PC-3 (cell line): ENCODE results near the gene GZMA. TPM values are rescaled to one million over a fixed set of nuclear protein-coding genes. Genes with fewer than 3 reads are reported as not detected.

ENCODE experiments used
- ATAC-seq: fragments of 200-7000 bp; cut with Tn5 transposase; 2 replicates; pipeline ENCODE4 v1.9.1; 2020; ENCODE audit warnings: mild to moderate bottlenecking, moderate library complexity
- BruUV-seq: library from RNA; stranded (reverse); fragments of 400-500 nt; replicated peaks from 2 replicates; lab custom pipeline; 2021; lab: Mats Ljungman, UMichigan
- CTCF ChIA-PET: fragments of 300-600 bp; sonication (Branson Sonifier 250); formaldehyde crosslinking; loops from one replicate; lab custom pipeline; 2022; ENCODE audit warnings: antibody characterized with exemption; lab: Charles Lee
- POLR2A ChIA-PET: fragments of 300-600 bp; sonication (Branson Sonifier 250); formaldehyde crosslinking; loops from one replicate; lab custom pipeline; 2022; ENCODE audit warnings: antibody characterized with exemption; ENCODE audit not compliant: unreplicated experiment; lab: Charles Lee
- DNase-seq: peaks from one replicate; pipeline ENCODE4 v3.0.0-alpha.2; 2015
- H2AFZ ChIP-seq: fragments of 300-600 bp; sonication (generic); 2 replicates; pipeline ENCODE4 v1.6.0; 2016; ENCODE audit warnings: antibody characterized with exemption, low read length
- H3F3A ChIP-seq: fragments of 300-600 bp; sonication (generic); one replicate; pipeline ENCODE4 v1.6.0; 2017; ENCODE audit warnings: antibody characterized with exemption, low read length, control low read depth, mild to moderate bottlenecking; ENCODE audit not compliant: unreplicated experiment
- H3K27ac ChIP-seq: fragments of 300-600 bp; sonication (generic); 2 replicates; pipeline ENCODE4 v1.5.1; 2016; ENCODE audit warnings: mild to moderate bottlenecking, low read length
- H3K27me3 ChIP-seq: fragments of 300-600 bp; sonication (generic); 2 replicates; pipeline ENCODE4 v1.6.1; 2016; ENCODE audit warnings: low read length, mixed read lengths
- H3K36me3 ChIP-seq: fragments of 300-600 bp; sonication (generic); 2 replicates; pipeline ENCODE4 v1.6.1; 2016; ENCODE audit warnings: low read depth, mixed run types, low read length, mixed read lengths
- H3K4me1 ChIP-seq: fragments of 300-600 bp; sonication (generic); 2 replicates; pipeline ENCODE4 v1.5.1; 2016; ENCODE audit warnings: low read length; ENCODE audit not compliant: insufficient read depth
- H3K4me2 ChIP-seq: fragments of 300-600 bp; sonication (generic); 2 replicates; pipeline ENCODE4 v1.6.0; 2016; ENCODE audit warnings: low read length
- H3K4me3 ChIP-seq: fragments of 300-600 bp; sonication (generic); 2 replicates; pipeline ENCODE4 v1.5.1; 2016; ENCODE audit warnings: mild to moderate bottlenecking, low read length, mixed read lengths
- H3K79me2 ChIP-seq: fragments of 300-600 bp; sonication (generic); 2 replicates; pipeline ENCODE4 v1.6.1; 2017; ENCODE audit warnings: low read length, mixed read lengths
- H3K9ac ChIP-seq: fragments of 300-600 bp; sonication (generic); 2 replicates; pipeline ENCODE4 v1.6.0; 2016; ENCODE audit warnings: mild to moderate bottlenecking, low read length
- H3K9me2 ChIP-seq: fragments of 300-600 bp; sonication (generic); replicated peaks from 2 replicates; pipeline ENCODE4 v1.6.1; 2016; ENCODE audit warnings: mixed run types, low read length, mixed read lengths
- H3K9me3 ChIP-seq: fragments of 300-600 bp; sonication (generic); 2 replicates; pipeline ENCODE4 v1.6.1; 2016; ENCODE audit warnings: low read length, mixed read lengths
- H4K20me1 ChIP-seq: fragments of 300-600 bp; sonication (generic); 2 replicates; pipeline ENCODE4 v1.6.1; 2016; ENCODE audit warnings: low read length, mixed read lengths
- CTCF ChIP-seq: fragments of 300-600 bp; sonication (generic); conservative IDR thresholded peaks from 2 replicates; pipeline ENCODE4 v1.5.1; 2017; ENCODE audit warnings: antibody characterized with exemption, low read depth, mild to moderate bottlenecking, low read length
- EZH2 ChIP-seq: fragments of 300-600 bp; sonication (generic); IDR thresholded peaks from one replicate; pipeline ENCODE4 v1.6.1; 2017; ENCODE audit warnings: antibody characterized with exemption, mild to moderate bottlenecking, low read length; ENCODE audit not compliant: unreplicated experiment
- EZH2phosphoT487 ChIP-seq: fragments of 300-600 bp; sonication (generic); IDR thresholded peaks from 2 replicates; pipeline ENCODE4 v1.6.1; 2018; ENCODE audit warnings: mild to moderate bottlenecking, antibody characterized with exemption, low read length, borderline replicate concordance
- intact Hi-C: fragments of 100-400 bp; cut with micrococcal nuclease; formaldehyde crosslinking; loops from 2 replicates; pipeline ENCODE4 v1.9.0; 2023
- total RNA-seq: library from RNA; depleted of rRNA; stranded (reverse); fragments of >200 nt; gene quantifications from 2 replicates; pipeline ENCODE4 v1.2.3, GENCODE V29; 2014

The GZMA gene
- total RNA-seq, 1 experiment from 2014 or later, result not detected

- H3K27me3 ChIP-seq, result no peaks in the 10 kb centered on the region
- ChIA-PET CTCF (interaction anchor here (0.6 to 1.4 kb wide), 3 partner anchors 13 to 204 kb away, joined by 3 to 6 read pairs (median 3); no protein-coding TSS in a partner anchor), POLR2A (interaction anchor here (0.5 kb wide), 1 partner anchor 458 kb away, joined by 8 read pairs; no protein-coding TSS in a partner anchor)
- H3F3A ChIP-seq, result no peaks in the 10 kb centered on the region
- no peaks in the 10 kb centered on the region for H3K36me3 ChIP-seq
- DNase-seq, result peak; percentile 83
- H3K27ac ChIP-seq, result no peak overlapping the region
- intact Hi-C loops, result loop anchor here (1.0 kb wide), 2 partner anchors 202 to 240 kb away; no protein-coding TSS in a partner anchor
- H3K4me3 ChIP-seq, result no peak overlapping the region
- TF ChIP-seq CTCF (peak; percentile 76), EZH2phosphoT487 (no peak), EZH2 (no peak)
- no peaks in the 10 kb centered on the region for H4K20me1 ChIP-seq
- no peaks in the 10 kb centered on the region for H3K9me2 ChIP-seq
- ATAC-seq, result peak; percentile 97
- no peak overlapping the region for H3K9ac ChIP-seq
- H2AFZ ChIP-seq, result 0 out of 2 replicates have a peak overlapping the region, but pooled peaks have one; percentile 2
- BruUV-seq, result no TSS peak
- no peaks in the 10 kb centered on the region for H3K79me2 ChIP-seq
- H3K4me2 ChIP-seq, result peak overlapping the region; percentile 25; the same call in 1 of the 2 replicates
- no peaks in the 10 kb centered on the region for H3K9me3 ChIP-seq
- peaks cover 2% of the 10 kb centered on the region for H3K4me1 ChIP-seq
These were observed 44.2 kb downstream of the GZMA start for GRCh38 chr5:55146543-55147151.

- Histone ChIP-seq H3K9me2 (no peaks in the 10 kb centered on the region), H3K9me3 (no peaks in the 10 kb centered on the region), H4K20me1 (no peaks in the 10 kb centered on the region), H3K4me3 (no peak overlapping the region), H3K4me2 (no peak overlapping the region), H3K79me2 (no peaks in the 10 kb centered on the region), H3K27me3 (no peaks in the 10 kb centered on the region), H3K4me1 (peaks cover 16% of the 10 kb centered on the region), H3K27ac (no peak overlapping the region), H3K36me3 (no peaks in the 10 kb centered on the region), H3F3A (no peaks in the 10 kb centered on the region), H3K9ac (no peak overlapping the region), H2AFZ (no peak overlapping the region)
- ChIA-PET POLR2A (no interaction called here), CTCF (no interaction called here)
- BruUV-seq, result no TSS peak
- no peak for TF ChIP-seq CTCF
- TF ChIP-seq EZH2, result no peak
- no peak for TF ChIP-seq EZH2phosphoT487
- intact Hi-C loops, result no loop called here
- ATAC-seq (no peak), DNase-seq (no peak)
These were observed 46.9 kb downstream of the GZMA start for GRCh38 chr5:55149308-55149795.
